ENCODE measurements around the gene CACHD1. TPM values are rescaled to one million over a fixed set of nuclear protein-coding genes. Genes with fewer than 3 reads are reported as not detected.
"Not testable (repeated sequence)": the region's sequence is repeated elsewhere in the genome, so short reads cannot be mapped to it uniquely, and the experiment has no call there.

The CACHD1 gene
- total RNA-seq, 1 donor from 2014 or later = 1.5 TPM

GRCh38 chr1:64691626-64692025 lies 221.7 kb downstream of the CACHD1 start:
- peak; percentile 40 for DNase-seq (ENCODE audit: low read depth, low spot score)

- no peak for DNase-seq (ENCODE audit: low read depth, low spot score)
Observed at GRCh38 chr1:64692911-64693310, 223.0 kb downstream of the CACHD1 start.

- DNase-seq (ENCODE audit: low read depth, low spot score) = no peak
Observed at GRCh38 chr1:64693406-64693805, 223.5 kb downstream of the CACHD1 start.

- no peak for DNase-seq (ENCODE audit: low read depth, low spot score)
Observed at GRCh38 chr1:64696879-64697278, 226.9 kb downstream of the CACHD1 start.

- no peak for DNase-seq (ENCODE audit: low read depth, low spot score)
Observed at GRCh38 chr1:64699327-64699726, 229.4 kb downstream of the CACHD1 start.

- no peak for DNase-seq (ENCODE audit: low read depth, low spot score)
Observed at GRCh38 chr1:64701071-64701470, 231.1 kb downstream of the CACHD1 start.

GRCh38 chr1:64701886-64702285 lies 232.0 kb downstream of the CACHD1 start:
- no peak for DNase-seq (ENCODE audit: low read depth, low spot score)

- not testable (repeated sequence) for DNase-seq (ENCODE audit: low read depth, low spot score)
Observed at GRCh38 chr1:64702670-64703069, 232.7 kb downstream of the CACHD1 start.

GRCh38 chr1:64703600-64703999 lies 233.7 kb downstream of the CACHD1 start:
- DNase-seq (ENCODE audit: low read depth, low spot score) = no peak

- no peak for DNase-seq (ENCODE audit: low read depth, low spot score)
Observed at GRCh38 chr1:64705591-64705990, 235.7 kb downstream of the CACHD1 start.

- DNase-seq (ENCODE audit: low read depth, low spot score) = no peak
Observed at GRCh38 chr1:64711266-64711665, 241.3 kb downstream of the CACHD1 start.

GRCh38 chr1:64712049-64712448 lies 242.1 kb downstream of the CACHD1 start:
- no peak for DNase-seq (ENCODE audit: low read depth, low spot score)

GRCh38 chr1:64715186-64715585 lies 245.3 kb downstream of the CACHD1 start:
- DNase-seq (ENCODE audit: low read depth, low spot score) = no peak

- DNase-seq (ENCODE audit: low read depth, low spot score) = no peak
Observed at GRCh38 chr1:64721135-64721534, 251.2 kb downstream of the CACHD1 start.

GRCh38 chr1:64721576-64722145 lies 251.7 kb downstream of the CACHD1 start:
- DNase-seq (ENCODE audit: low read depth, low spot score) = no peak

- DNase-seq (ENCODE audit: low read depth, low spot score) = no peak
Observed at GRCh38 chr1:64727861-64728260, 257.9 kb downstream of the CACHD1 start.

GRCh38 chr1:64733581-64734286 lies 263.8 kb downstream of the CACHD1 start:
- no peak for DNase-seq (ENCODE audit: low read depth, low spot score)

- DNase-seq (ENCODE audit: low read depth, low spot score) = no peak
Observed at GRCh38 chr1:64734287-64734652, 264.3 kb downstream of the CACHD1 start.

GRCh38 chr1:64740687-64741086 lies 270.8 kb downstream of the CACHD1 start:
- DNase-seq (ENCODE audit: low read depth, low spot score) = not testable (repeated sequence)
